H1 (cell line): Measurements from ENCODE around the gene ZSCAN4. TPM values are rescaled to one million over a fixed set of nuclear protein-coding genes. Genes with fewer than 3 reads are reported as not detected.

Source experiments
- CBX5 ChIP-seq: fragments of 300-800, 300-1000 bp; sonication (generic); IDR thresholded peaks from 2 replicates; pipeline ENCODE4 v1.7.1; 2016; ENCODE audit warnings: antibody characterized with exemption, low read length, low read depth
- CHD2 ChIP-seq: IDR thresholded peaks from 2 replicates; pipeline ENCODE4 v1.6.1; 2012; ENCODE audit warnings: low read length, improper control_type of control experiment
- CREB1 ChIP-seq: IDR thresholded peaks from 2 replicates; pipeline ENCODE4 v1.6.1; 2012; ENCODE audit warnings: inconsistent platforms
- CTBP2 ChIP-seq: IDR thresholded peaks from 2 replicates; pipeline ENCODE4 v1.7.0; 2011; ENCODE audit warnings: borderline replicate concordance, mild to moderate bottlenecking, moderate library complexity, mixed read lengths, low read length; ENCODE audit not compliant: insufficient read depth, insufficient read length
- EGR1 ChIP-seq: IDR thresholded peaks from 2 replicates; pipeline ENCODE4 v1.6.1; 2011; ENCODE audit warnings: low read depth, low read length, borderline replicate concordance
- EP300 ChIP-seq, 2 experiments: IDR thresholded peaks; 1 replicate in 1 of 2; 2 replicates in 1 of 2; pipeline ENCODE4 v1.6.1; 2011 to 2012; ENCODE audit warnings: low read depth in 2 of 2, low read length in 2 of 2, mild to moderate bottlenecking in 2 of 2, borderline replicate concordance in 1 of 2, inconsistent platforms in 1 of 2, moderate library complexity in 1 of 2
- EZH2 ChIP-seq: fragments of 200-600 bp; sonication (generic); IDR thresholded peaks from 2 replicates; pipeline ENCODE4 v1.7.1; 2012; ENCODE audit warnings: low read depth, mild to moderate bottlenecking, moderate library complexity, low read length, inconsistent platforms; ENCODE audit not compliant: severe bottlenecking
- FOSL1 ChIP-seq: IDR thresholded peaks from 2 replicates; pipeline ENCODE4 v1.6.1; 2011; ENCODE audit warnings: mild to moderate bottlenecking, low read depth, low read length, moderate library complexity; ENCODE audit not compliant: insufficient read depth
- GABPA ChIP-seq: IDR thresholded peaks from 2 replicates; pipeline ENCODE4 v1.6.1; 2011; ENCODE audit warnings: mild to moderate bottlenecking, low read length, moderate library complexity, borderline replicate concordance; ENCODE audit not compliant: insufficient read depth
- HDAC2 ChIP-seq, 2 experiments: fragments of 300-600 bp in 1 of 2; sonication (generic) in 1 of 2; IDR thresholded peaks; 2 replicates each; pipeline ENCODE4 v1.6.1; 2011 to 2012; ENCODE audit warnings: low read depth in 2 of 2, low read length in 2 of 2, mild to moderate bottlenecking in 2 of 2, moderate library complexity in 2 of 2, borderline replicate concordance in 1 of 2, inconsistent platforms in 1 of 2
- KDM1A ChIP-seq: fragments of 200-600, 300-600 bp; sonication (generic); IDR thresholded peaks from 2 replicates; pipeline ENCODE4 v1.7.1; 2016; ENCODE audit warnings: mild to moderate bottlenecking, low read length, borderline replicate concordance
- MAFK ChIP-seq: IDR thresholded peaks from 2 replicates; pipeline ENCODE4 v1.6.1; 2012; ENCODE audit warnings: low read depth, mild to moderate bottlenecking, improper control_type of control experiment, low read length
- NRF1 ChIP-seq: IDR thresholded peaks from 2 replicates; pipeline ENCODE4 v1.6.1; 2011; ENCODE audit warnings: mild to moderate bottlenecking, low read depth, low read length, improper control_type of control experiment
- SIRT6 ChIP-seq: IDR thresholded peaks from one replicate; pipeline ENCODE4 v1.7.1; 2012; ENCODE audit warnings: low read length, inconsistent platforms
- SP1 ChIP-seq: IDR thresholded peaks from 2 replicates; pipeline ENCODE4 v1.6.1; 2011; ENCODE audit warnings: low read depth, low read length
- SP2 ChIP-seq: IDR thresholded peaks from 2 replicates; pipeline ENCODE4 v1.6.1; 2012; ENCODE audit warnings: mild to moderate bottlenecking, low read length, inconsistent platforms
- TAF1 ChIP-seq: IDR thresholded peaks from 2 replicates; pipeline ENCODE4 v1.6.1; 2011; ENCODE audit warnings: mild to moderate bottlenecking, low read depth, low read length
- ZNF274 ChIP-seq: IDR thresholded peaks from 2 replicates; pipeline ENCODE4 v1.7.0; 2012; ENCODE audit warnings: low read length, borderline replicate concordance; ENCODE audit errors: extremely low read depth
- polyA plus RNA-seq, 7 experiments: library from polyadenylated mRNA; depleted of rRNA in 3 of 7; stranded (reverse) in 5 of 7; unstranded in 2 of 7; fragments of >200 nt in 5 of 7; fragments of 200-250 nt in 2 of 7; gene quantifications; 1 replicate in 5 of 7; 2 replicates in 1 of 7; 4 replicates in 1 of 7; pipeline versions ENCODE4 v1.2.1 to v1.2.3, GENCODE V29; 2011 to 2013; ENCODE audit warnings: missing spikeins in 2 of 7, mixed read lengths in 2 of 7
- total RNA-seq: library from RNA; stranded (reverse); fragmentation: NEBNext Ultra II Directional; extraction: Animal tissue kit (Norgen Biotek cat#: 25700); gene quantifications from 2 replicates; pipeline ENCODE4 v1.2.1, GENCODE V29; 2021
- TF ChIP-seq, protein P1 (sequence below): IDR thresholded peaks from 2 replicates; pipeline ENCODE4 v1.6.1; 2012; ENCODE audit warnings: low read length, inconsistent platforms
- TF ChIP-seq, protein P2 (sequence below): IDR thresholded peaks from 2 replicates; pipeline ENCODE4 v1.6.1; 2011; ENCODE audit warnings: low read depth, mild to moderate bottlenecking, low read length; ENCODE audit not compliant: insufficient read depth
- TF ChIP-seq, protein P3 (sequence below): IDR thresholded peaks from 2 replicates; pipeline ENCODE4 v1.6.1; 2012; ENCODE audit warnings: inconsistent platforms

ZSCAN4 gene
- total and polyA plus RNA-seq, 2 of the 8 experiments (the other 6 are each of a cell fraction or from before 2014, with no cell fraction given) = not detected

GRCh38 chr19:57632987-57633831 lies 35.5 kb upstream of the ZSCAN4 start, which contains the start of gene ZNF211 (continued):
- TF ChIP-seq KDM1A (no peak), SP1 (peak; percentile 95), MAFK (no peak), EZH2 (no peak), FOSL1 (no peak), CBX5 (no peak), ZNF274 (no peak), EP300 (IDR thresholded peaks at IDR 0.05; ENCODE audit: borderline replicate concordance in 1 of 2, low read depth in 2 of 2, low read length in 2 of 2) (no peak), CREB1 (peak; percentile 59), GABPA (peak; percentile 82; the same call in 1 of the 2 replicates), HDAC2 (IDR thresholded peaks at IDR 0.05; ENCODE audit: borderline replicate concordance in 1 of 2, low read depth in 2 of 2, low read length in 2 of 2) (peak in 1 of 2 experiments; percentile 34; a peak in 1 of 4 replicates), TAF1 (peak; percentile 65), NRF1 (no peak), CHD2 (peak; percentile 85), SIRT6 (no peak), SP2 (peak; percentile 54), CTBP2 (no peak), EGR1 (no peak)
- TF ChIP-seq, protein P1, sequence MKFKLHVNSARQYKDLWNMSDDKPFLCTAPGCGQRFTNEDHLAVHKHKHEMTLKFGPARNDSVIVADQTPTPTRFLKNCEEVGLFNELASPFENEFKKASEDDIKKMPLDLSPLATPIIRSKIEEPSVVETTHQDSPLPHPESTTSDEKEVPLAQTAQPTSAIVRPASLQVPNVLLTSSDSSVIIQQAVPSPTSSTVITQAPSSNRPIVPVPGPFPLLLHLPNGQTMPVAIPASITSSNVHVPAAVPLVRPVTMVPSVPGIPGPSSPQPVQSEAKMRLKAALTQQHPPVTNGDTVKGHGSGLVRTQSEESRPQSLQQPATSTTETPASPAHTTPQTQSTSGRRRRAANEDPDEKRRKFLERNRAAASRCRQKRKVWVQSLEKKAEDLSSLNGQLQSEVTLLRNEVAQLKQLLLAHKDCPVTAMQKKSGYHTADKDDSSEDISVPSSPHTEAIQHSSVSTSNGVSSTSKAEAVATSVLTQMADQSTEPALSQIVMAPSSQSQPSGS = no peak
- TF ChIP-seq, protein P2, sequence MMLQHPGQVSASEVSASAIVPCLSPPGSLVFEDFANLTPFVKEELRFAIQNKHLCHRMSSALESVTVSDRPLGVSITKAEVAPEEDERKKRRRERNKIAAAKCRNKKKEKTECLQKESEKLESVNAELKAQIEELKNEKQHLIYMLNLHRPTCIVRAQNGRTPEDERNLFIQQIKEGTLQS = no peak
- TF ChIP-seq, protein P3, sequence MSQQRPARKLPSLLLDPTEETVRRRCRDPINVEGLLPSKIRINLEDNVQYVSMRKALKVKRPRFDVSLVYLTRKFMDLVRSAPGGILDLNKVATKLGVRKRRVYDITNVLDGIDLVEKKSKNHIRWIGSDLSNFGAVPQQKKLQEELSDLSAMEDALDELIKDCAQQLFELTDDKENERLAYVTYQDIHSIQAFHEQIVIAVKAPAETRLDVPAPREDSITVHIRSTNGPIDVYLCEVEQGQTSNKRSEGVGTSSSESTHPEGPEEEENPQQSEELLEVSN = no peak
